Activated CD4-positive, alpha-beta T cell treated with anti-CD3 and anti-CD28 coated beads for 48 hours (primary cell): Measurements from ENCODE around the gene RNF223.
"Not testable (repeated sequence)": the region's sequence is repeated elsewhere in the genome, so short reads cannot be mapped to it uniquely, and the experiment has no call there.

Source experiments
- DNase-seq: peaks from one replicate; pipeline ENCODE4 v3.0.0-alpha.2; 2020

The RNF223 gene

DNA sequence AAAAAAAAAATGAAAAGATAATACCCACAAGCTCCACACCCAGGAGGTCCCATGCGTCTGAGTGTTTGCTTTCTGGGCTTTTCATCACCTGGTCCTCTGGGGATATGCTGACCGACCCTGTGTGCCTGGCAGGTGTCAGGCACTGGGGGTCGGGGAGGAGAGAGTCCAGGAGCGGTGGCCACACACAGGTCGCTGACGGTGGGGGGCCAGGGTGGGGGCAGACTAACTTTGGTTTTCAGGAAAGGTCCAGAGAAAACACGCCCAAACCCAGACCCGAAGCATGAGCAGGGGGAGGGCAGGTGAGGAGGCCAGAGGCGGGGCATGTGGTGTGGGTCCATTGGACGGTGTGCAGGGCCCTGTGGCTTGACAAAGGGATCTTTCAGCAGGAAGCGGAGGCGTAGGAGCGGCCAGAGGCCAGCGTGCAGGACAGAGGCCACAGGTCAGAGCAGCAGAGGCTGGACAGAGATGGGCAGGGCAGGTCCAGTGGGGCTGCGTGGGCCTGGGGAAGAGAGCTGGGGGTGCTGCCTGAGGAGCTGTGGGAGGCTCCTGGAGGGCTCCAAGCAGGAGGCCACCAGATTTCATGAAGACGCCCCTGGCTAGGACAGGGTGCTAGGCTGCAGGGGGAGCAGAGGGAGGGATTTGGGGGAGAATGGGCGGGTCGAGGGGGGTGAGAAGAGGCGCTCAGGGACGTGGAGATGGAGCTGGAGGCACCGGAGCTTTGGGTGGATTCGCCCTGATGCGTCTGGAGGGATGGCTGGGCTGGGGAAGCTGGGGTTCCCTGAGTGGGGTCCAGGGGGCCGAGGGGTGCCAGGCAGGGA, 15.8 kb downstream of the RNF223 start:
- DNase-seq, result no peak

- DNase-seq, result not testable (repeated sequence)
Measured at GRCh38 chr1:1057769-1058087, 16.4 kb downstream of the RNF223 start.

GRCh38 chr1:1055841-1056736, 18.0 kb downstream of the RNF223 start:
- DNase-seq, result no peak

- no peak for DNase-seq
Measured at GRCh38 chr1:1054971-1055370, 19.1 kb downstream of the RNF223 start.

- no peak for DNase-seq
Measured at GRCh38 chr1:1054099-1054700, 19.9 kb downstream of the RNF223 start.

DNA sequence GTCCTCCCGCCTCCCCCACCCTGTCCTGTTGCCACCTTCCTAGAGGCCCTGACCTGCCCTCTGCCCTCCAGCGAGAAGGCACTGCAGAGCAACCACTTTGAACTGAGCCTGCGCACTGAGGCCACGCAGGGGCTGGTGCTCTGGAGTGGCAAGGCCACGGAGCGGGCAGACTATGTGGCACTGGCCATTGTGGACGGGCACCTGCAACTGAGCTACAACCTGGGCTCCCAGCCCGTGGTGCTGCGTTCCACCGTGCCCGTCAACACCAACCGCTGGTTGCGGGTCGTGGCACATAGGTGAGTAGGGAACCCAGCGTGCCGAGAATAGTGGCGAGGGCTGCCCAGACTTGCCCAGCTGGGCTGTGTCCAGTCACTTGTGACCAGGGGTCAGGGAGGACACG, 20.4 kb downstream of the RNF223 start:
- no peak for DNase-seq

DNA sequence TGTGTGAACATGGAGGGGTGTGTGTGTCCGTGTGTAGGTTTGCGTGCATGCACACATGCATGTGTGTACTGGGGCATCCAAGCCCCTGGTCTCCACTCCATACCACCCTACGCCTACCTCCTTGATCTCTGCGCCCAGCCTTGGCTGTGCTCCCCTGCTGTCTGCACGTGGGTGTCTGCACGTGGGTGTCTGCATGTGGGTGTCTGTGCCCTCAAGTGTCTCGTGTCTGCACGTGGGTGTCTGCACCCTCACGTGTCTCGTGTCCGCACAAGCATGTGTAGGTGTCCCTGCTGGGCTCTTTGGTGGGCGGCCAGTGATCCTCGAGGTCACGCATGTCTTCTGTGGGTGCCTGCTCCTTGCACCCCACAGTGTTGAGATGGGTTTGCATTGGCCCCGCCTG, 21.1 kb downstream of the RNF223 start:
- DNase-seq, result no peak

DNA sequence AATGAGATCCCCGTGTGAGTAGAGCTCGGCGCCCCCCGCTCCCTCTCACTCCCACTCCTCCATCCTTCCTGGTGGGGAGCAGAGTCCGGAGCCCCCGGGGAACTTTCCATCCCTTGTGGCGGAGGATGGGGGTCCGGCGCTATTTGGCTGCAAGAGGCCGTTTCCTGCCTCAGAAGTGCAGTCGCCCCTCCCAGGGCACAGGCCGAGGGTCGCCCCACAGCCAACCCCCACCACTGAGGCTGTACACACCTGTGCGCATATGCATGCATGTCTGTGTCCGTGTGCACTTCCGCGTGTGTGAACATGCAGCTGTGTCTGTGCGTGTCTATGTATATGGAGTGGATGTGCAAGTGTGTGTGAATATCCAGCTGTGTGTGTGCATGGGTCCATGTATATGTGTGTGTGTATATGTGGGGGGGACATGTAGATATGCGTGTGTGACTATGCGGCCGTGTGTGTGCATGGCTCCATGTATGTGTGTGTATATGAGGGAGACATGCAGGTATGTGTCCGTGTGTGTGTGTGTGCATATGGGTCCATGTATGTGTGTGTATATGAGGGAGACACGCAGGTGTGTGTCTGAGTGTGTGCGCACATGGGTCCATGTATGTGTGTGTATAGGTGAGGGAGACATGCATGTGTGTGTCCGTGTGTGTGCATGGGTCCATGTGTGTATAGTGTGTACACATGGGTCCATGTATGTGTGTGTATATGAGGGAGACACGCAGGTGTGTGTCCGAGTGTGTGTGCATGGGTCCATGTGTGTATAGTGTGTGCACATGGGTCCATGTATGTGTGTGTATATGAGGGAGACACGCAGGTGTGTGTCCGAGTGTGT, 21.9 kb downstream of the RNF223 start:
- DNase-seq, result no peak

DNA sequence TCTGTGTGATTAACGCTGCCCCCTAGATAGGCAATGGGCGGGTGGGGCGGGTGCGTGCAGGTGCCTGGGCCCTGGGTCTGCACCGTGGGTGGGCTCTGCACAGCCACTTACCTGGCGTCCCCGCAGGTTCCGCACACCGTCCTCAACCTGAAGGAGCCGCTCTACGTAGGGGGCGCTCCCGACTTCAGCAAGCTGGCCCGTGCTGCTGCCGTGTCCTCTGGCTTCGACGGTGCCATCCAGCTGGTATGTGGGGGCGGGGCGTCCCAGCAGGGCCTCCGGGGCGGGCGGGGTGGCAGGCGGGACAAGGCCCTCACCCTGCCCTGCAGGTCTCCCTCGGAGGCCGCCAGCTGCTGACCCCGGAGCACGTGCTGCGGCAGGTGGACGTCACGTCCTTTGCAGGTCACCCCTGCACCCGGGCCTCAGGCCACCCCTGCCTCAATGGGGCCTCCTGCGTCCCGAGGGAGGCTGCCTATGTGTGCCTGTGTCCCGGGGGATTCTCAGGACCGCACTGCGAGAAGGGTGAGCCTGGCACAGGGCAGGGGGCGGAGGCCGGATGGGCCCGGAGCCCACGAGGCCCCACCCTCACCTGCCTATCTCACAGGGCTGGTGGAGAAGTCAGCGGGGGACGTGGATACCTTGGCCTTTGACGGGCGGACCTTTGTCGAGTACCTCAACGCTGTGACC, 22.8 kb downstream of the RNF223 start:
- no peak for DNase-seq

DNA sequence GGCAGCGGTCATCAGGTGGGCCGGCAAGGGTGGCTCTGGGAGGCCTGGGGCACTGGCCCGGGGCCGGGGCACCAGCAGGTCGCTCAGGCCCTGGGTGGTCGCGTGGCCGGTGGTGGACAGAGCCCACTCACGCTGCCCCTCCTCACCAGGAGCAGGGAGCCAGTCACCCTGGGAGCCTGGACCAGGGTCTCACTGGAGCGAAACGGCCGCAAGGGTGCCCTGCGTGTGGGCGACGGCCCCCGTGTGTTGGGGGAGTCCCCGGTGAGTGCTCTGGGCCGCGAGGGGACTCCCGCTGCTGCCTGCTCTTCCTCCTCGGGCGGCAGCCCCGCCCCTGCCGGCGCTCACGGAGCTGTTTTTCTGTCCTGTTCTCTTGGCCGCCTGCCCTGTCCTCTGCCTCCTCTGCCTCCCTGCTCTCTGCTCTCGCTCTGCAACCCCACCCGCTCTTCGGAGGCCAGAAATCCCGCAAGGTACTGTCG, 23.5 kb downstream of the RNF223 start:
- no peak for DNase-seq

GRCh38 chr1:1049318-1050165, 24.6 kb downstream of the RNF223 start:
- DNase-seq, result no peak

GRCh38 chr1:1048765-1049164, 25.3 kb downstream of the RNF223 start:
- DNase-seq, result no peak

DNA sequence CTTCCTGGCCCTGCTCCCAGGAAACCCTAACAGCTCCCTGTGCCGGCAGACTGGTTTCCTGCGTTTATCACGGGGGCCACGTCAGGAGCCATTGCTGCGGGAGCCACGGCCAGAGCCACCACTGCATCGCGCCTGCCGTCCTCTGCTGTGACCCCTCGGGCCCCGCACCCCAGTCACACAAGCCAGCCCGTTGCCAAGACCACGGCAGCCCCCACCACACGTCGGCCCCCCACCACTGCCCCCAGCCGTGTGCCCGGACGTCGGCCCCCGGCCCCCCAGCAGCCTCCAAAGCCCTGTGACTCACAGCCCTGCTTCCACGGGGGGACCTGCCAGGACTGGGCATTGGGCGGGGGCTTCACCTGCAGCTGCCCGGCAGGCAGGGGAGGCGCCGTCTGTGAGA, 26.1 kb downstream of the RNF223 start:
- no peak for DNase-seq

DNA sequence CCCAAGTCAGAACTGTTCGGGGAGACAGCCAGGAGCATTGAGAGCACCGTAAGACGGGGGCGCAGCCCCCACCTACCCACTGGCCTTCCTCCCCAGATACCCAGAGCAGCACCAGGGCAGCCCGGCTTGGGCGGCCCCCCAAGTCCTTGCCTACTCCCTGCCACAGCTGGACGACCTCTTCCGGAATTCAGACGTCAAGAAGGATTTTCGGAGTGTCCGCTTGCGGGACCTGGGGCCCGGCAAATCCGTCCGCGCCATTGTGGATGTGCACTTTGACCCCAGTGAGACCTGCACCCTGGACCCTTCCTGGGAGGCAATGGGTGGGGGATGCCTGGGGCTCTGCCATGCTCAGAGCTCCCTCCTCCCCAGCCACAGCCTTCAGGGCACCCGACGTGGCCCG, 26.7 kb downstream of the RNF223 start:
- no peak for DNase-seq

DNA sequence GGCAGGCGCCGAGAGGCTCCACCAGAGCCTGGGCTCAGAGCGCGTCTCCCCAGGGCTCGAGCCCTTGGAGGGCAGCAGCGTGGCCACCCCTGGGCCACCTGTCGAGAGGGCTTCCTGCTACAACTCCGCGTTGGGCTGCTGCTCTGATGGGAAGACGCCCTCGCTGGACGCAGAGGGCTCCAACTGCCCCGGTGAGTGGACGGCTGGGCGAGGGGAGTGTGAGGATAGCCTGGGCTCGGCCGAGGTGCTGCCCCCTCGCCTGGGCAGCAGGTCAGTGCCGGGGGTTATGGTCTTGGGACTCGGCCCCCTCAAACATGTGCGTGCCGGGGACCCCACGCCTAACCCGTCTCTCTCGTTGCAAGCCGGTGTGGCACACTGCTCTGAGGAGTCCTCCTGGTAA, 27.3 kb downstream of the RNF223 start:
- DNase-seq, result no peak

GRCh38 chr1:1046243-1046642, 27.9 kb downstream of the RNF223 start:
- DNase-seq, result no peak

DNA sequence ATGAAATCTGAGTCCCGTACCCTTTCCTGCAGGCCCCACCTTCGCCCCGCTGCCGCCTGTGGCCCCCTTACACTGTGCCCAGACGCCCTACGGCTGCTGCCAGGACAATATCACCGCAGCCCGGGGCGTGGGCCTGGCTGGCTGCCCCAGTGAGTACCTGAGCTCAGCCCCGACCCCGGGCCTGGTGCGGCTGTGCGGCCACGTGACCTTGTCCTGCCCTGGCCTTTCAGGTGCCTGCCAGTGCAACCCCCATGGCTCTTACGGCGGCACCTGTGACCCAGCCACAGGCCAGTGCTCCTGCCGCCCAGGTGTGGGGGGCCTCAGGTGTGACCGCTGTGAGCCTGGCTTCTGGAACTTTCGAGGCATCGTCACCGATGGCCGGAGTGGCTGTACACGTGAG, 29.0 kb downstream of the RNF223 start:
- DNase-seq, result no peak

- no peak for DNase-seq
Measured at GRCh38 chr1:1044455-1045078, 29.5 kb downstream of the RNF223 start.

- no peak for DNase-seq
Measured at GRCh38 chr1:1043921-1044320, 30.2 kb downstream of the RNF223 start.

DNA sequence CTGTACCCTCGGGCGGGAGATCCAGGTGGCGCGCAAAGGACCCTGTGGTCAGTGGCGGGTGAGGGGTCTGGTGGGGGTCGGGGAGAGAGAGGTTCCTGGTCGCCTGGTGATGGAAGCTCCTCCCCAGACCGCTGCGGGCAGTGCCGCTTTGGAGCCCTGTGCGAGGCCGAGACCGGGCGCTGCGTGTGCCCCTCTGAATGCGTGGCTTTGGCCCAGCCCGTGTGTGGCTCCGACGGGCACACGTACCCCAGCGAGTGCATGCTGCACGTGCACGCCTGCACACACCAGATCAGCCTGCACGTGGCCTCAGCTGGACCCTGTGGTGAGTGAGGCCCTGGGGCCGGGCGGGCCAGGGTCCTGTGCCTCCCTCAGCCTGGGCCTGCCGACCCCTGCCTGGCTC, 30.7 kb downstream of the RNF223 start:
- no peak for DNase-seq

- DNase-seq, result no peak
Measured at GRCh38 chr1:1042835-1043234, 31.3 kb downstream of the RNF223 start.
